Measurements from ENCODE around the gene GGA3. TPM values are rescaled to one million over a fixed set of nuclear protein-coding genes. Genes with fewer than 3 reads are reported as not detected.

The GGA3 gene
- total and polyA plus RNA-seq, 2 donors from 2014 or later = 8.0 to 49.2 TPM

GRCh38 chr17:75228847-75229246 lies 32.6 kb downstream of the GGA3 start:
- FAIRE-seq (no peak), DNase-seq (no peak)
- intact Hi-C loops (cut with DNase I) = no loop called here
- TF ChIP-seq CTCF (IDR thresholded peaks at IDR 0.05; ENCODE audit: borderline replicate concordance, extremely low read depth, insufficient read depth) = no peak
- H3K9me3 ChIP-seq (ENCODE audit: control insufficient read depth in 2 of 3, insufficient read depth in 1 of 3, low read length in 3 of 3) = no peaks in the 10 kb centered on the region
- no peak overlapping the region for H3K4me3 ChIP-seq (ENCODE audit: low read length in 3 of 3)
- H3K9ac ChIP-seq (ENCODE audit: low read length in 3 of 3) = no peak overlapping the region
- peaks cover 0 to 2% (median 0%) of the 10 kb centered on the region in 3 donors for H3K4me1 ChIP-seq (ENCODE audit: control insufficient read depth in 2 of 3, insufficient read depth in 2 of 3, low read depth in 1 of 3, low read length in 3 of 3)
- H3K27ac ChIP-seq (ENCODE audit: low read depth in 2 of 2, low read length in 2 of 2) = no peak overlapping the region
- no peaks in the 10 kb centered on the region for H3K27me3 ChIP-seq (ENCODE audit: control insufficient read depth, insufficient read depth, low read length)
- peaks cover 5 to 59% (median 28%) of the 10 kb centered on the region in 3 donors for H3K36me3 ChIP-seq (ENCODE audit: control insufficient read depth in 2 of 3, insufficient read depth in 3 of 3, low read length in 3 of 3)

- peaks cover 0 to 2% (median 0%) of the 10 kb centered on the region in 3 donors for H3K4me1 ChIP-seq (ENCODE audit: control insufficient read depth in 2 of 3, insufficient read depth in 2 of 3, low read depth in 1 of 3, low read length in 3 of 3)
- peaks cover 5 to 59% (median 28%) of the 10 kb centered on the region in 3 donors for H3K36me3 ChIP-seq (ENCODE audit: control insufficient read depth in 2 of 3, insufficient read depth in 3 of 3, low read length in 3 of 3)
- TF ChIP-seq CTCF (IDR thresholded peaks at IDR 0.05; ENCODE audit: borderline replicate concordance, extremely low read depth, insufficient read depth) = no peak
- no peaks in the 10 kb centered on the region for H3K9me3 ChIP-seq (ENCODE audit: control insufficient read depth in 2 of 3, insufficient read depth in 1 of 3, low read length in 3 of 3)
- H3K9ac ChIP-seq (ENCODE audit: low read length in 3 of 3) = no peak overlapping the region
- intact Hi-C loops (cut with DNase I) = no loop called here
- H3K4me3 ChIP-seq (ENCODE audit: low read length in 3 of 3) = no peak overlapping the region
- no peak for FAIRE-seq
- no peak overlapping the region for H3K27ac ChIP-seq (ENCODE audit: low read depth in 2 of 2, low read length in 2 of 2)
- no peaks in the 10 kb centered on the region for H3K27me3 ChIP-seq (ENCODE audit: control insufficient read depth, insufficient read depth, low read length)
- peak in 1 of 5 donors; percentile 11 for DNase-seq
Observed at GRCh38 chr17:75228305-75228704, 33.1 kb downstream of the GGA3 start.

- H3K9ac ChIP-seq (ENCODE audit: low read length in 3 of 3) = no peak overlapping the region
- peaks cover 5 to 55% (median 26%) of the 10 kb centered on the region in 3 donors for H3K36me3 ChIP-seq (ENCODE audit: control insufficient read depth in 2 of 3, insufficient read depth in 3 of 3, low read length in 3 of 3)
- no peaks in the 10 kb centered on the region for H3K27me3 ChIP-seq (ENCODE audit: control insufficient read depth, insufficient read depth, low read length)
- no peaks in the 10 kb centered on the region for H3K9me3 ChIP-seq (ENCODE audit: control insufficient read depth in 2 of 3, insufficient read depth in 1 of 3, low read length in 3 of 3)
- no peak for TF ChIP-seq CTCF (IDR thresholded peaks at IDR 0.05; ENCODE audit: borderline replicate concordance, extremely low read depth, insufficient read depth)
- intact Hi-C loops (cut with DNase I) = no loop called here
- DNase-seq (no peak), FAIRE-seq (no peak)
- H3K4me1 ChIP-seq (ENCODE audit: control insufficient read depth in 2 of 3, insufficient read depth in 2 of 3, low read depth in 1 of 3, low read length in 3 of 3) = peaks cover 0 to 2% (median 0%) of the 10 kb centered on the region in 3 donors
- no peak overlapping the region for H3K4me3 ChIP-seq (ENCODE audit: low read length in 3 of 3)
- no peak overlapping the region for H3K27ac ChIP-seq (ENCODE audit: low read depth in 2 of 2, low read length in 2 of 2)
Observed at GRCh38 chr17:75227729-75228128, 33.7 kb downstream of the GGA3 start.

GRCh38 chr17:75225016-75225415 lies 36.4 kb downstream of the GGA3 start:
- intact Hi-C loops (cut with DNase I) = no loop called here
- Histone ChIP-seq H3K4me3 (ENCODE audit: low read length in 3 of 3) (no peak overlapping the region), H3K9ac (ENCODE audit: low read length in 3 of 3) (no peak overlapping the region), H3K9me3 (ENCODE audit: control insufficient read depth in 2 of 3, insufficient read depth in 1 of 3, low read length in 3 of 3) (no peaks in the 10 kb centered on the region), H3K27me3 (ENCODE audit: control insufficient read depth, insufficient read depth, low read length) (no peaks in the 10 kb centered on the region), H3K4me1 (ENCODE audit: control insufficient read depth in 2 of 3, insufficient read depth in 2 of 3, low read depth in 1 of 3, low read length in 3 of 3) (peaks cover 0 to 2% (median 0%) of the 10 kb centered on the region in 3 donors), H3K36me3 (ENCODE audit: control insufficient read depth in 2 of 3, insufficient read depth in 3 of 3, low read length in 3 of 3) (peaks cover 2 to 44% (median 15%) of the 10 kb centered on the region in 3 donors), H3K27ac (ENCODE audit: low read depth in 2 of 2, low read length in 2 of 2) (no peak overlapping the region)
- FAIRE-seq (no peak), DNase-seq (no peak)
- no peak for TF ChIP-seq CTCF (IDR thresholded peaks at IDR 0.05; ENCODE audit: borderline replicate concordance, extremely low read depth, insufficient read depth)

Measured in kidney (tissue), 14 donors.